ENCODE results near the gene WDR37. TPM values are rescaled to one million over a fixed set of nuclear protein-coding genes. Genes with fewer than 3 reads are reported as not detected.

WDR37 gene
- total and polyA plus RNA-seq, 2 experiments from 2014 or later: 13.7 to 16.5 TPM

DNA sequence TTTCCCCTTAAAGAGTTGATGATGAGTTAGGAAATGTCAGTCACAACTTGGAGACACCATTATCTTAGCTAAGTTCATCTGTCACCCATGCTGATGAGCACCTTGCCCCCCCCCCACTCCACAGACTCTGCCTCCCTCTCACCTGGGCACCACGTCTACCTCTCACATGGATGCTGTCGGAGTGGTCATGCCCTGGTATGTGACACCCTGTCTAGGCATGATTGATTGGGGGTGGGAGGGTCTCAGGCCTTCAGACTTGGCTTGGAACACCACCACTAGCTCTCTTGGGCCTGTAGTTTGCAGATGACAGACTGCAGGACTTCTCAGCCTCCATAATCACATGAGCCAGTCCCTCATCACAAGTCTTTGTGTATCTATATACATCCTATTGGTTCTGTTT, 78.0 kb downstream of the WDR37 start:
- no peak overlapping the region for H2AFZ ChIP-seq
- no peaks in the 10 kb centered on the region for H3K79me2 ChIP-seq (ENCODE audit: insufficient read depth)
- no peaks in the 10 kb centered on the region for H3K9me2 ChIP-seq (ENCODE audit: insufficient read depth)
- in situ Hi-C loops (cut with MboI): no loop called here
- peaks cover 5% of the 10 kb centered on the region; the same call in 1 of the 2 replicates for H3F3A ChIP-seq (ENCODE audit: insufficient read depth)
- H3K27ac ChIP-seq: no peak overlapping the region
- H3K4me3 ChIP-seq: no peak overlapping the region
- peaks cover 11% of the 10 kb centered on the region; the same call in 1 of the 2 replicates for H3K36me3 ChIP-seq (ENCODE audit: low read depth)
- WGBS, 2 experiments (ENCODE audit: low coverage in 1 of 2, low lambda C conversion rate in 2 of 2, missing lambda C conversion rate in 2 of 2): 54 to 55% methylated on average over 2 of the region's 2 CpGs
- no peaks in the 10 kb centered on the region for H3K9me3 ChIP-seq (ENCODE audit: low read depth)
- H3K27me3 ChIP-seq (replicated peaks; ENCODE audit: insufficient read depth): no peaks in the 10 kb centered on the region
- no peaks in the 10 kb centered on the region for H4K20me1 ChIP-seq (ENCODE audit: insufficient read depth)
- H3K9ac ChIP-seq: no peak overlapping the region
- H3K4me2 ChIP-seq (ENCODE audit: unreplicated experiment): no peak overlapping the region
- no peak for TF ChIP-seq EZH2phosphoT487 (IDR thresholded peaks at IDR 0.05; ENCODE audit: insufficient read depth, low read depth)
- DNase-seq: no peak
- H3K4me1 ChIP-seq (ENCODE audit: insufficient read depth): no peaks in the 10 kb centered on the region

DNA sequence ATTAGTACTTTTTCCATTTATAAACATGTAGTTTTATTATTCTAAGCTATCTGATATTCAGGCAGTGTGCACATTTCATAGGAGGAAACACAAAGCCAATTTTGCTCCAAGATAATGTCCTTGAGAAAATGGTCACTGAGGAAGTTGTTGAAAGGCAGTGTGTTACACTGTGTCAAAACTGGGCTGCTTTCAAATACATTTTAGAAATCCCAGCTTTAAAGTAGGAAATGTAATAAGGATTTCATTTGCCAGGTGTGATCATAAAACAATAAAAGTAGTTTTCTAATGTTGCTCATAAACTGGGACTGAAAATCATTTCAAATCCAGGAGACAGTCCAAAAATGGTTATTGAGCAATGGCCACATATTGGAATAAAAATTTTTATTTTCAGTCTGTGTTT, 80.1 kb downstream of the WDR37 start:
- no peaks in the 10 kb centered on the region for H3K79me2 ChIP-seq (ENCODE audit: insufficient read depth)
- in situ Hi-C loops (cut with MboI): no loop called here
- peaks cover 7% of the 10 kb centered on the region; the same call in 1 of the 2 replicates for H3K36me3 ChIP-seq (ENCODE audit: low read depth)
- no peaks in the 10 kb centered on the region for H4K20me1 ChIP-seq (ENCODE audit: insufficient read depth)
- no peak for DNase-seq
- no peak overlapping the region for H2AFZ ChIP-seq
- TF ChIP-seq EZH2phosphoT487 (IDR thresholded peaks at IDR 0.05; ENCODE audit: insufficient read depth, low read depth) (no peak), EZH2 (IDR thresholded peaks at IDR 0.05; ENCODE audit: insufficient read depth, poor library complexity, severe bottlenecking) (no peak)
- H3K9me3 ChIP-seq (ENCODE audit: low read depth): no peaks in the 10 kb centered on the region
- peaks cover 5% of the 10 kb centered on the region; the same call in 1 of the 2 replicates for H3F3A ChIP-seq (ENCODE audit: insufficient read depth)
- H3K4me3 ChIP-seq: no peak overlapping the region
- no peak overlapping the region for H3K9ac ChIP-seq
- no peaks in the 10 kb centered on the region for H3K9me2 ChIP-seq (ENCODE audit: insufficient read depth)
- H3K4me1 ChIP-seq (ENCODE audit: insufficient read depth): no peaks in the 10 kb centered on the region
- no peaks in the 10 kb centered on the region; the same call in 1 of the 2 replicates for H3K27me3 ChIP-seq (replicated peaks; ENCODE audit: insufficient read depth)
- H3K27ac ChIP-seq: no peak overlapping the region
- H3K4me2 ChIP-seq (ENCODE audit: unreplicated experiment): no peak overlapping the region

DNA sequence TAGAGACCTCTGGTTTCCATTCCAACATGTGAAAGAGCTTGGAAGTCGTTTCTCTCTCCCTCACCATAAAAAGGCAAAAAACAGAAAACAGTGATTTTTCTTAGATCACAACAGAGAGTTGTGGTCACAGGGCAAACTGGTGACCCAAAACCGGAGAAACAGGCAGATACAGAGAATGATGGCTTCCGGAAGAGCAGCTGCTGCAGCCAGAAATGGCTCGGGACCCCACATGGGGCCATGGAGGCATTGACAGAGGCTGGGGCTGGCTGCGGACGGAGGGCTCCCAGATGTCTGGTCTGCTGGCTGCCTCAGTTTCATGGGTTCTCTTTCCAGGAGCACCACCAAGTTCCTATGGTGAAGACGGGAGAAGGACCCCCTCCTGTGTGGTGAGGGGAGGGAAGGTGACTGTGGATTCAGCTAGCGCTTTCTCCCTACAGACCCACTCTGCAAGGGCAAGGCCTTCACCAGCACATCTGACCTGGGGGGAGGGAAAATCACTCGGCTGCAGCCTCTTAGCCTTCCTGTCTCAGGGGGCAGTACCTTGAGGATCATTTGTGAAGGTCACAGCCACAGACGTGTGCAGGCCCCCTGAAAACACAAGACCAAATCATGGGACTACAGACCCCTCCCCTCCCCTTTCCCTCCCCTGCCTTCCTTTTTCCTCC, 81.4 kb downstream of the WDR37 start:
- Histone ChIP-seq H3K9ac (no peak overlapping the region), H3K79me2 (ENCODE audit: insufficient read depth) (no peaks in the 10 kb centered on the region), H3K4me1 (ENCODE audit: insufficient read depth) (no peaks in the 10 kb centered on the region), H4K20me1 (ENCODE audit: insufficient read depth) (no peaks in the 10 kb centered on the region), H3K9me2 (ENCODE audit: insufficient read depth) (no peaks in the 10 kb centered on the region), H3K4me2 (ENCODE audit: unreplicated experiment) (no peak overlapping the region), H3K9me3 (ENCODE audit: low read depth) (no peaks in the 10 kb centered on the region), H2AFZ (no peak overlapping the region), H3K4me3 (no peak overlapping the region), H3F3A (ENCODE audit: insufficient read depth) (peaks cover 5% of the 10 kb centered on the region; the same call in 1 of the 2 replicates), H3K27ac (no peak overlapping the region), H3K27me3 (replicated peaks; ENCODE audit: insufficient read depth) (no peaks in the 10 kb centered on the region; the same call in 1 of the 2 replicates), H3K36me3 (ENCODE audit: low read depth) (no peaks in the 10 kb centered on the region)
- TF ChIP-seq EZH2phosphoT487 (IDR thresholded peaks at IDR 0.05; ENCODE audit: insufficient read depth, low read depth) (no peak), EZH2 (IDR thresholded peaks at IDR 0.05; ENCODE audit: insufficient read depth, poor library complexity, severe bottlenecking) (no peak)
- 41 to 48% methylated on average over 9 to 10 of the region's 10 CpGs for WGBS, 2 experiments (ENCODE audit: low coverage in 1 of 2, low lambda C conversion rate in 2 of 2, missing lambda C conversion rate in 2 of 2)
- in situ Hi-C loops (cut with MboI): no loop called here
- no peak for DNase-seq

DNA sequence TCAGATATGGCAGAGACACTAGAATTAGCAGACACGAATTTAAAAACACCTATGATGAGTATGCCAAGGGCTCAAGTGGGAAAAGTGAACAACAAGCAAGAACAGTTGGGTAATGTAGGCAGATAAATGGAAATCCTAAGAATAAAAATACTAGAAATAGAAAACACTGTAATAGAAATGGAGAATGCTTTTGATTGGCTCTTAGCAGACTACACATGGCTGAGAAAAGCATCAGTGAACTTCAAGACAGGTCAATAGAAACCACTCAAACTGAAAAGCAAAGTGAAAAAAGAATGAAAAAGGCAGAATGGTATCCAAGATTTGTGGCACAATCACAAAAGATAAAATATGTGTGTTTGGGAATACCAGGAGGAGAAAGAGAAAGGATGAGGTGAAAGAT, 82.3 kb downstream of the WDR37 start:
- no peak overlapping the region for H2AFZ ChIP-seq
- H3K9ac ChIP-seq: no peak overlapping the region
- no peak for DNase-seq
- WGBS, 2 experiments (ENCODE audit: low coverage in 1 of 2, low lambda C conversion rate in 2 of 2, missing lambda C conversion rate in 2 of 2): 5 to 17% methylated on average over 1 of the region's 1 CpG
- no peak overlapping the region for H3K27ac ChIP-seq
- no peaks in the 10 kb centered on the region for H3K36me3 ChIP-seq (ENCODE audit: low read depth)
- H4K20me1 ChIP-seq (ENCODE audit: insufficient read depth): no peaks in the 10 kb centered on the region
- no peaks in the 10 kb centered on the region for H3K9me2 ChIP-seq (ENCODE audit: insufficient read depth)
- no peaks in the 10 kb centered on the region for H3K9me3 ChIP-seq (ENCODE audit: low read depth)
- in situ Hi-C loops (cut with MboI): no loop called here
- no peak overlapping the region for H3K4me3 ChIP-seq
- peaks cover 5% of the 10 kb centered on the region; the same call in 1 of the 2 replicates for H3F3A ChIP-seq (ENCODE audit: insufficient read depth)
- TF ChIP-seq EZH2phosphoT487 (IDR thresholded peaks at IDR 0.05; ENCODE audit: insufficient read depth, low read depth): no peak
- no peak for TF ChIP-seq EZH2 (IDR thresholded peaks at IDR 0.05; ENCODE audit: insufficient read depth, poor library complexity, severe bottlenecking)
- no peak overlapping the region for H3K4me2 ChIP-seq (ENCODE audit: unreplicated experiment)
- H3K79me2 ChIP-seq (ENCODE audit: insufficient read depth): no peaks in the 10 kb centered on the region
- H3K27me3 ChIP-seq (replicated peaks; ENCODE audit: insufficient read depth): no peaks in the 10 kb centered on the region; the same call in 1 of the 2 replicates
- no peaks in the 10 kb centered on the region for H3K4me1 ChIP-seq (ENCODE audit: insufficient read depth)

Measured in GM23248 (cell line).